HG03108 (cell line): Measurements from ENCODE around the gene ZNF787.
"Not testable (repeated sequence)": the region's sequence is repeated elsewhere in the genome, so short reads cannot be mapped to it uniquely, and the experiment has no call there.

Experiments used
- ATAC-seq: cut with Tn5 transposase; IDR thresholded peaks from one replicate; pipeline ENCODE4 v1.9.1; 2021; ENCODE audit warnings: moderate library complexity; ENCODE audit not compliant: unreplicated experiment

Gene ZNF787

GRCh38 chr19:56107626-56108351, 13.3 kb downstream of the ZNF787 start:
- ATAC-seq: no peak

GRCh38 chr19:56106993-56107392, 14.1 kb downstream of the ZNF787 start:
- ATAC-seq: no peak

GRCh38 chr19:56106397-56106849, 14.7 kb downstream of the ZNF787 start:
- ATAC-seq: no peak

- ATAC-seq: not testable (repeated sequence)
Observed at GRCh38 chr19:56105831-56106396, 15.2 kb downstream of the ZNF787 start.

GRCh38 chr19:56105090-56105701, 15.9 kb downstream of the ZNF787 start:
- no peak for ATAC-seq

- no peak for ATAC-seq
Observed at GRCh38 chr19:56104423-56104822, 16.7 kb downstream of the ZNF787 start.

GRCh38 chr19:56103027-56103614, 18.0 kb downstream of the ZNF787 start:
- no peak for ATAC-seq

- ATAC-seq: no peak
Observed at GRCh38 chr19:56101746-56102535, 19.2 kb downstream of the ZNF787 start.

GRCh38 chr19:56101095-56101494, 20.0 kb downstream of the ZNF787 start:
- no peak for ATAC-seq

- no peak for ATAC-seq
Observed at GRCh38 chr19:56099638-56100539, 21.2 kb downstream of the ZNF787 start.

- ATAC-seq: no peak
Observed at GRCh38 chr19:56098731-56099568, 22.1 kb downstream of the ZNF787 start.

- ATAC-seq: not testable (repeated sequence)
Observed at GRCh38 chr19:56098237-56098636, 22.9 kb downstream of the ZNF787 start.

GRCh38 chr19:56097776-56098175, 23.3 kb downstream of the ZNF787 start:
- ATAC-seq: no peak

- no peak for ATAC-seq
Observed at GRCh38 chr19:56097306-56097705, 23.8 kb downstream of the ZNF787 start.

- no peak for ATAC-seq
Observed at GRCh38 chr19:56096665-56097064, 24.4 kb downstream of the ZNF787 start.

GRCh38 chr19:56094449-56094848, 26.6 kb downstream of the ZNF787 start:
- ATAC-seq: no peak

- ATAC-seq: no peak
Observed at GRCh38 chr19:56092685-56093631, 28.1 kb downstream of the ZNF787 start.
